ENCODE measurements around the gene TMEM202.
"Not testable (repeated sequence)": the region's sequence is repeated elsewhere in the genome, so short reads cannot be mapped to it uniquely, and the experiment has no call there.

The TMEM202 gene

GRCh38 chr15:72406936-72407335 lies 8.8 kb downstream of the TMEM202 start:
- ChIA-PET POLR2A (no interaction called here), CTCF (no interaction called here)
- TF ChIP-seq, protein P1, sequence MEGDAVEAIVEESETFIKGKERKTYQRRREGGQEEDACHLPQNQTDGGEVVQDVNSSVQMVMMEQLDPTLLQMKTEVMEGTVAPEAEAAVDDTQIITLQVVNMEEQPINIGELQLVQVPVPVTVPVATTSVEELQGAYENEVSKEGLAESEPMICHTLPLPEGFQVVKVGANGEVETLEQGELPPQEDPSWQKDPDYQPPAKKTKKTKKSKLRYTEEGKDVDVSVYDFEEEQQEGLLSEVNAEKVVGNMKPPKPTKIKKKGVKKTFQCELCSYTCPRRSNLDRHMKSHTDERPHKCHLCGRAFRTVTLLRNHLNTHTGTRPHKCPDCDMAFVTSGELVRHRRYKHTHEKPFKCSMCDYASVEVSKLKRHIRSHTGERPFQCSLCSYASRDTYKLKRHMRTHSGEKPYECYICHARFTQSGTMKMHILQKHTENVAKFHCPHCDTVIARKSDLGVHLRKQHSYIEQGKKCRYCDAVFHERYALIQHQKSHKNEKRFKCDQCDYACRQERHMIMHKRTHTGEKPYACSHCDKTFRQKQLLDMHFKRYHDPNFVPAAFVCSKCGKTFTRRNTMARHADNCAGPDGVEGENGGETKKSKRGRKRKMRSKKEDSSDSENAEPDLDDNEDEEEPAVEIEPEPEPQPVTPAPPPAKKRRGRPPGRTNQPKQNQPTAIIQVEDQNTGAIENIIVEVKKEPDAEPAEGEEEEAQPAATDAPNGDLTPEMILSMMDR (IDR thresholded peaks at IDR 0.05; ENCODE audit: insufficient read depth, low read length, missing control alignments): no peak
- H3K4me3 ChIP-seq (ENCODE audit: low read depth, low read length): no peak overlapping the region
- no peak for DNase-seq (ENCODE audit: low read depth, low spot score)

- TF ChIP-seq, protein P1 (IDR thresholded peaks at IDR 0.05; ENCODE audit: insufficient read depth, low read length, missing control alignments): no peak
- no peak for DNase-seq (ENCODE audit: low read depth, low spot score)
- CTCF ChIA-PET: no interaction called here
- H3K4me3 ChIP-seq (ENCODE audit: low read depth, low read length): no peak overlapping the region
- POLR2A ChIA-PET: no interaction called here
Measured at GRCh38 chr15:72411111-72411510, 13.0 kb downstream of the TMEM202 start.

GRCh38 chr15:72411544-72411943 lies 13.4 kb downstream of the TMEM202 start:
- ChIA-PET POLR2A (no interaction called here), CTCF (no interaction called here)
- no peak for DNase-seq (ENCODE audit: low read depth, low spot score)
- TF ChIP-seq, protein P1 (IDR thresholded peaks at IDR 0.05; ENCODE audit: insufficient read depth, low read length, missing control alignments): no peak
- H3K4me3 ChIP-seq (ENCODE audit: low read depth, low read length): no peak overlapping the region

DNA sequence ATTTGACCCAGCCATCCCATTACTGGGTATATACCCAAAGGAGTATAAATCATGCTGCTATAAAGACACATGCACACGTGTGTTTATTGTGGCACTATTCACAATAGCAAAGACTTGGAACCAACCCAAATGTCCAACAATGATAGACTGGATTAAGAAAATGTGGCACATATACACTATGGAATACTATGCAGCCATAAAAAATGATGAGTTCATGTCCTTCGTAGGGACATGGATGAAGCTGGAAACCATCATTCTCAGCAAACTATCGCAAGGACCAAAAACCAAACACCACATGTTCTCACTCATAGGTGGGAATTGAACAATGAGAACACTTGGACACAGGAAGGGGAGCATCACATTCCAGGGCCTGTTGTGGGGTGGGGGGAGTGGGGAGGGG lies 15.2 kb downstream of the TMEM202 start:
- POLR2A ChIA-PET; DNase-seq (ENCODE audit: low read depth, low spot score); CTCF ChIA-PET; H3K4me3 ChIP-seq (ENCODE audit: low read depth, low read length): not testable (repeated sequence)

GRCh38 chr15:72415304-72415703 lies 17.2 kb downstream of the TMEM202 start:
- DNase-seq (ENCODE audit: low read depth, low spot score): no peak
- ChIA-PET CTCF (no interaction called here), POLR2A (no interaction called here)
- TF ChIP-seq, protein P1 (IDR thresholded peaks at IDR 0.05; ENCODE audit: insufficient read depth, low read length, missing control alignments): no peak
- no peak overlapping the region for H3K4me3 ChIP-seq (ENCODE audit: low read depth, low read length)

DNA sequence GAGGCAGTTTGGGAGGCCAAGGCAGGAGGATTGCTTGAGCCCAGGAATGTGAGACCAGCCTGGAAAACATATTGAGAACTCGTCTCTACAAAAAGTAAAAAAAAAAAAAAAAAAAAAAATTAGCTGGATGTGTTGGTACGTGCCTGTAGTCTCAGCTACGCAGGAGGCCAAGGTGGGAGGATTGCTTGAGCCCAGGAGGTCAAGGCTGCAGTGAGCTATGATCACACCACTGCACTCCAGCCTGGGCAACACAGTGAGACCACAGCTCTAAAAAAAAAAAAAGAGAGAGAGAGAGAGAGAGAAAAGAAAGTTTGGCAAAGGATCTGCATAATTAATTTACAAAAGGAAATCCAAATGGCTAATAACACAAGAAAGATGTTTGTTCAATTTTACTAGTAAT lies 21.7 kb downstream of the TMEM202 start:
- DNase-seq (ENCODE audit: low read depth, low spot score); H3K4me3 ChIP-seq (ENCODE audit: low read depth, low read length); CTCF ChIA-PET; POLR2A ChIA-PET: not testable (repeated sequence)

DNA sequence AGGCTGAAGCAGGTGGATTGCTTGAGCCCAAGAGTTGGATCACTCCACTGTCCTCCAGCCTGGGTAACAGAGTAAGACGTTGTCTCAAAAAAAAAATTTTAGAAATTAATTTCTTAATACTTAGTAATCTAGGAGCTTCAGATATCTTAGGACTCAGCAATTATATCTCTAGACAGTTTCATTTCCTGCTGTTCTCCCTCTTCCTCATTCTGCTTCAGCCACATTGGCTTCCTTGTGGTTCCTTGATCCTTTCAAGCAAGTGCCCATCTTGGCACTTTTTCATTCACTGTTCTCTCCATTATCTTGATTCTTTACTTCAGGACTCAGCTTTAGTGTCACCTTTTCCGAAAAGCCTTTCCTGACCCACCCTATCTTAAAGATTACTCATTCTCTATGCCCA lies 22.5 kb downstream of the TMEM202 start:
- no peak overlapping the region for H3K4me3 ChIP-seq (ENCODE audit: low read depth, low read length)
- ChIA-PET POLR2A (no interaction called here), CTCF (no interaction called here)
- DNase-seq (ENCODE audit: low read depth, low spot score): no peak
- TF ChIP-seq, protein P1 (IDR thresholded peaks at IDR 0.05; ENCODE audit: insufficient read depth, low read length, missing control alignments): no peak

DNA sequence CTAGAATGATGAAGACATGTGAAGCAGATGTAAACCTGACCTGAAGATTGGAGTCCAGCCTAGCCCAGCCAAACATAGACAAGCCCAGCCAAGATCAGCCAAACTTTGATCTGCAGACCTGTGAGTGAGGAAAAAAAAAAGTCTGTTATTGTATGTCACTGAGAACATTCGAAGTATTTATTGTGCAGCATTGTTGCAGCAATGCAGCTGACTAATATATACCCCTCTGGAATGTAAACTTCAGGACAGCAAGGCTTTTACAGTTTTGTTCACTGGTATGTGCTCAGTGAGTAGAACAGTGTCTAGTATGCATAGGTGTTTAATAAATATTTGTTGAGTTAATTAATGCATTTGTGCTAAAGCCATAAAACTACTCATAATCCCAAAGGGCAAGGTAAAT lies 23.4 kb downstream of the TMEM202 start:
- ChIA-PET CTCF (no interaction called here), POLR2A (no interaction called here)
- DNase-seq (ENCODE audit: low read depth, low spot score): no peak
- TF ChIP-seq, protein P1 (IDR thresholded peaks at IDR 0.05; ENCODE audit: insufficient read depth, low read length, missing control alignments): no peak
- H3K4me3 ChIP-seq (ENCODE audit: low read depth, low read length): no peak overlapping the region
